Neural cell (in vitro differentiated cells): ENCODE data around the gene COBL.

Experiments used
- CTCF ChIP-seq: fragments of 450-650 bp; IDR thresholded peaks from 2 replicates; pipeline ENCODE4 v1.5.1; 2014; ENCODE audit warnings: antibody characterized with exemption, mild to moderate bottlenecking, moderate library complexity; ENCODE audit not compliant: poor library complexity, severe bottlenecking
- EP300 ChIP-seq: fragments of 450-650 bp; conservative IDR thresholded peaks from 2 replicates; pipeline ENCODE4 v1.6.1; 2014; ENCODE audit warnings: antibody characterized with exemption, mild to moderate bottlenecking, moderate library complexity; ENCODE audit not compliant: poor library complexity, severe bottlenecking
- EZH2 ChIP-seq: fragments of 200-600, 300-800 bp; shearing (Covaris generic), sonication (generic); IDR thresholded peaks from 2 replicates; pipeline ENCODE4 v1.6.1; 2014; ENCODE audit warnings: antibody characterized with exemption, low read length, borderline replicate concordance, mild to moderate bottlenecking; ENCODE audit not compliant: insufficient read depth, poor library complexity, severe bottlenecking
- REST ChIP-seq: IDR thresholded peaks from 2 replicates; pipeline ENCODE4 v1.6.1; 2012; ENCODE audit warnings: borderline replicate concordance

GRCh38 chr7:51180092-51180491 lies 136.5 kb downstream of the COBL start:
- TF ChIP-seq EP300 (no peak), REST (no peak), CTCF (no peak), EZH2 (no peak)
